SH-SY5Y (cell line): Measurements from ENCODE around the gene USH2A.

Source experiments
- GATA2 ChIP-seq: IDR thresholded peaks from 2 replicates; pipeline ENCODE4 v1.6.1; 2011; ENCODE audit warnings: mild to moderate bottlenecking, low read depth, low read length
- GATA3 ChIP-seq: IDR thresholded peaks from 2 replicates; pipeline ENCODE4 v1.6.1; 2011; ENCODE audit warnings: low read depth, mild to moderate bottlenecking, low read length, moderate library complexity

DNA sequence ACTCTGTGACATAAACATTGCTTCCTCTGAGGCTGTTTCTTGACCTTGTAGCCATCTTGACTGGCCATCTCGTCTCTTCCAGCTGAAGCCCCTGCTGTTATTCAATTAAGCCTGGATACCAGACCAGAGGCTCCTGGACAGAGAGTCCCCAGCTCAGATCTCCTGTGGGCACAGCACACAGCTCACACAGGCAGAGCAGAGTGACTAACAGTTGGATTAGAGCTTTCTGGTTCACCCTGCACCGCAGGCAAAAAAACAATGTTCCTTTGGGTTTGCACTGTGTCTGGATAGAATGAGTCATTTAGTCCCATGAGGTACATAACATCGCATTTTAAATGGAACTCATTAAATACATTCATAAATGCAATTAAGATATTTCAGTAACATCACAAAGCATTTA is 33.4 kb upstream of the USH2A start:
- TF ChIP-seq GATA2 = peak; percentile 88
- TF ChIP-seq GATA3 = peak; percentile 56; the same call in 1 of the 2 replicates
